DMS 273 treated with DMSO at 0.1 percent for 48 hours (cell line): ENCODE results near the gene RTP3.

Source experiments
- DNase-seq: peaks from one replicate; lab custom pipeline; 2025; lab: John Stamatoyannopoulos, UW

The RTP3 gene

DNA sequence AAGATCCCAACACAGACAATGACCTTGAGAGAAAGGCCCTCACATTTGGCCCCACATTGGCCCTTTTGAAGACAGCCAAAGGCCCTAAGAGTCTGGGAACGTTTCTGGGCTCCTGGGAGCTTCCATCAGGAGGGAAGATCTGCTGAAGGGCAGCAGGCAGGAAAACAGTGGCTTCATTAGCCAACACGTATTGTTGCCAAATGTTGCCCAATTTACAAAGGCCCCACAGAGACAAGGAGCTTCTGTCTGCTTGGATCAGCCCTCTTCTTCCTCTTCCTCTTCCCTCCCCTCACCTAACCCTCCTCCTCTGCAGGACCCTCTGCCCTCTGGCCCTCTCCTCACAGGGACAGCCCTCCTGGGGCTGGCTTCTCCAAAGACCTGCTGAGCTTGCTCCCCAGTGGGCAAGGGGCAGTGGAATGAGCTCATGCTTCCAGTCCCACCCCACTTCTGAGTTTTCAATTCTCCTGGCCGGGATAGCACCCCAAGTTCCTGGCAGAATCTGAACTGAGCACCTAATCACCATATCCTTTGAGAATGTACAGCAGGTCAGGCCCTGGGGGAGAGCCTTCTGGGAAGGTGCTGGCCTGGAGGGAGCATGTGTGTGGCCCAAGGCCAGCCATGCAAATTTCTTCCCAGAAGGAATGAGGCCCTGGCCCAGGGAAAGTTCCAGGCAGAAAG lies 28.0 kb upstream of the RTP3 start:
- DNase-seq: no peak

DNA sequence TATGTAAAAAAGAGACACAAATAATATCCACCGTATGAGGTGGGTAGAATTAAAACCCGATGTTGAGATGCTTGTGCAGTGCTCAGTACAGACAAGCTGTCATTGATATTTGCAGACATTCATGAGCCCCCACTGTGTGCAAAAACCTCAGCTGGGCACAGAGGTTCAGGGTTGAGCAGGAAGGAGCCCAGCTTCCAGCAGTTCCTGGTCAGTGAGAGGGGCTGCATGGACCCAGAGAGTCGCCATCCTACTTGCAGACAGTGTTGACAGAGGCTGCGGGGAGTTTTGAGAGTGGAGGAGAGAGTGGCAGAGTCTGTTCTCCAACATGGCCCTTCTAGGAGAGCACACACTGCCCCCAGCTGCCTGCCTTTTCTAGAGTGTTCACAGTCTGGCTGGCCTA lies 26.9 kb upstream of the RTP3 start:
- no peak for DNase-seq

DNA sequence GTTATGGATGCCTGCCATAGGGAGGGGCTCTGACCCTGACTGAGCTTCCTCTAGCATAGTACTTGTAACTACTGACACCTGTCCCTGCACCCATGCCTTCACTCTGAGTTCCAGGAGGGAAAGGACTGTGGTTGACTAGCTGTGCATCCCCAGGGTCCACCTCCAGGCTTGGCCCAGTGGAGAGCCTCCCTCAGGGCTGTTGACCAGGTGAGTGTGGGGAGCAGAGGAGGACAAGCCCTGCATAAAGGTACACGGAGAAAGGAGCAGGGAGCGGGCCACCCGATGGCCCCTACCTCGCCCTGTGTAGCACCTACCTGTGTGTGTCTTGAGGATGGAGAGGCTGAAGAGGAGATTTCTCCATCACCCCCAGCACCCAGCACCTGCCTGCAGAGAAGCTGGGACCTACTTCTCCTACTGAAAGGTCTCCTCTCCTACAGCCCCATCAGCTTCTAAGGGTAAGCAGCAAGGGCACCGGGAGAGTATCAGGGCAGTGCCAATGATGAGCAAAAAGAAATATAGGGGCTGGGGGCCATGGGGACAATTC lies 26.3 kb upstream of the RTP3 start:
- no peak for DNase-seq

GRCh38 chr3:46472736-46473135 lies 25.0 kb upstream of the RTP3 start:
- no peak for DNase-seq

DNA sequence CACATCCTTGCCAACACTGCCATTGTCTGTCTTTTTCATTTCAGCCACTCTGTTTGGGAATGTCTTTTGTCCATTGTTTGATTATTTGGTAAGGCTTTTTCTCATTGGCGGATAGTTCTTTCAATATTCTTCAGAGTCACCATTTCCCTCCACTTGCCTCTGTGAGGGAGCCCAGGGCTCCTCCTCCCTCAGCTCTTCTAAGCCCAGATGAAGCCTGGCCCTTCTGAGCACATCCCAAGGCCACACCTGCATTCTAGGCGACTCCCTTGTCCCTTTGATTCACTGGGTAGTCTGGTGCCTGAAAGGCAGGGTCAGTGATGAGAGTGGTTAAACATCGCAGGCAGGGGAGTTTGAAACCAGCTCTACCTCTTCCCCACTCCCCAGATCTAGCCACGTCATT lies 20.6 kb upstream of the RTP3 start:
- DNase-seq: no peak

GRCh38 chr3:46477756-46478155 lies 20.0 kb upstream of the RTP3 start:
- no peak for DNase-seq

DNA sequence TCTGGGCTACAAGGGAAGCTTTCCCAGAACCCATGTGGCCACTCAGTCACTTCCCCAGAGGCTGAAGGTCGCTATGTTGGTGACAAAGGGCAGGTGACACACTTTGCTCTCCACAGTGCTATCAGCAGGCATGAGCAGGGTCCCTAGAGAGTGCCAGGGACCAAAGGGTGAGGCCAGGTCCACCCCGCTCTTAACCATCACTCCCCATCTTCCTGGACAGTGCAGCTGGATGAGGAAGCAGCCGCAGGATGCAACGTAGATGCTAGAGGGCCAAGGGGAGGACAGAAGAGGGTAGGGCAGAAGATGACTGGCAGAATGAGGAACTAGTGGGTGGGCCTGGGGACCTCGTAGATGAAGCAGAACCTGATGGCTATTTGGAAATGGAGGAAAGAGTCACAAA lies 19.4 kb upstream of the RTP3 start:
- DNase-seq: no peak

DNA sequence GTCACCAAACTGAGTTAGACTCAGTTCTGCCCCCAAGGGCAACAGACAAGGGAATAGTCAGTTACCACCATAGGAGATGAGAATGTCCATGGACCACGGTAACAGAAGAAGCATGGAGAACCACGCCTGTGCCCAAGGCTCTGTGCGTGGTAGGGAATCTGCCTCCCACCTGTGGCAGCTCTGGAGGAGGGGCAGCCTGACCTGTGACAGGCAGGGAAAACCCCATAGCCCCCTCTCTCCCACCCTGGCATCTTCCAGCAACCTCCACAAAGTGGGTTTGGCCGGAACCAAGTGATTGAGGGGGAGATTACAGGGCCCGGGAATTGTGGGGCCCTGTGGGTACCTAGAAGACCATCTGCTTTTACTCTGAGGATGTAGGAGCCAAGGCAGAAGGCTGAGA lies 18.8 kb upstream of the RTP3 start:
- DNase-seq: no peak

DNA sequence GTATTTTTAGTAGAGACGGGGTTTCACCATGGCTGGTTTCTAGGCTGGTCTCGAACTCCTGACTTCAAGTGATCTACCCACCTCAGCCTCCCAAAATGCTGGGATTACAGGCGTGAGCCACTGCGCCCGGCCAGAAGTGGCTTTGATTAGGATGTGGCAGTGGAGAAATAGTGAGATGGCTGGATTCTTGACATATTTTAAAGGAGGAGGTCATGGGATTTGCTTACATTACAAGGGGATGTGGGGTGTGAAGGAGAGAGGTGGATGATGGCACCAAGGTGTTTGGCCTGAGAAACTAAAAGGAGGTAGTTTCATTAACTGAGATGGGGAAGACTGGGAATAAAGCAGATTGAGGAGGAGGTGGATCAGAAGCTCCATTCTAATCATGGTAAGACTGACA lies 18.1 kb upstream of the RTP3 start:
- DNase-seq: no peak

DNA sequence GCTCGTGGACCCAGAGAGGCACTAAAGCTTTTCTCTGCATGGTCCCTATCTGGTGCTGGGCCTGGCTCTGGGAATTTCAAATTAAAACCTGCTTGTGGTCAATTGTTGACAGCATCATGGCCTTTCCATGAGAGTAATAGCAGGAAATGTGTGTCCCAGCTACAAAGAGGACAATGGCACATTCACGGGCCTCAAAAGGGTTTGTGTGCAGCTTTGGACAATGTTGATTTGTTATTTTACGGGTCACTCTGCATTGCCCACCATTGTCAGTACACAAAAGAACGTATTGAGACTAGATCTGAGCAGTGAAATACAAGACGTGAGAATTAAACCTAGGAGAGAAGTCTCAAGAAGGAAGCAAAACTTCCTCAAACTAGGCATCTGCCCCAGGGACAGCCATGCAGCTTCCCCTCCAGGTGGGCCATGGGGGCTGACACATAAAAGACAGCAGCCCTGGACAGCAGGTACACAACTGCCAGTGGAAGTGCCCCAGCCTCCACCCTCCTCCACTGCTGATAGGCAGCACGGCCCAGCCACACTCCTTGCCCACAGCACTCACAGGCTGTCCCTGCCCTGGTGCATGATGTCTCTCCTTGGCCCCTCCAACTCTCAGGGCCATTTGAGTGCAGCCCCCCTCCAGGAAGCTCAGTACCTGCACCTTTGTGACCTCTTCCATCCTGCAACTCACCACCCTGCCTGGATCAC lies 17.1 kb upstream of the RTP3 start:
- no peak for DNase-seq

DNA sequence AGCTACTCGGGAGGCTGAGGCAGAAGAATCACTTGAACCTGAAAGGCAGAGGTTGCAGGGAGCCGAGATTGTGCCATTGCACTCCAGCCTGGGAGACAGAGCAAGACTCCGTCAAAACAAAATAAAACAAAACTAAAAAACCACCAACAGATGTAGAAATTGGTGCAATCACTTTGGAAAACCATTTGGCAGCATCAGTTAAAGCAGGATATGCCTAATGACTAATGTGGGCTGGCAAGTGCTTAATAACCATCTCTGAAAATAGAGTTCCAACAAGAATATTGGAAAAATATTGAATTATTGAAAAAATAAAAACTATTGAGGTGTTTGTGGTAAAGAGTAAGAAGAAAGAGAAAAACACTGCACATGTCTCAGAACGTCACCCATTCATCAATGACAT lies 16.1 kb upstream of the RTP3 start:
- DNase-seq: no peak

DNA sequence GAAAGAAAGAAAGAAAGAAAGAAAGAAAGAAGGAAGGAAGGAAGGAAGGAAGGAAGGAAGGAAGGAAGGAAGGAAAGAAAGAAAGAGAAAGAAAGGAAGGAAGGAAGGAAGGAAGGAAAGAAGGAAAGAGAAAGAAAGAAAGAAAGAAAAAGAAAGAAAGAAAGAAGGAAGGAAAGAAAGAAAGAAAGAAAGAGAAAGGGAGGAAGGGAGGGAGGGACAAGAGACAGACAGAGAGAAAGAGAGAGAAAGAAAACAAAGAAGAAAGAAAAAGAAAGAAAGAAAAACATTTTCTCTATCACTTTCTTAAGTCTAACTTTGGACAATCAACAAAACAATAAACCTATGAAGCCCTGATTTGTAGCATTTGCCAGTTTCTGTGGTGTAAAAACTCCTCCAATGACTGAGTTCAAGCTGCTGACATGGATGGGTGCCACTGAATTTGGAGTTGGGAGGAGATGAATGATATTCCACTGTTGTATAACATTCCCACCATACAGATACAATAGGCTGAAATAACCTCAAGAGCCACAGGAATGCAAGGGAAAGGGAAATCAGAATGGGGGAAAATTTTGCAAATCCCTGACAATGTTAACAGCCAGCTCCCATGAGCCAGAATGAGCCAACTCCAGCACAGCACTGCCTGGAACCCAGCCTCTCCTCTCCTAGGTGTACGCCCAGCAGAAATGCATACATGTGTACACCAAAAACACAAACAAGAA lies 15.0 kb upstream of the RTP3 start:
- no peak for DNase-seq

GRCh38 chr3:46483825-46484224 lies 14.0 kb upstream of the RTP3 start:
- DNase-seq: no peak

DNA sequence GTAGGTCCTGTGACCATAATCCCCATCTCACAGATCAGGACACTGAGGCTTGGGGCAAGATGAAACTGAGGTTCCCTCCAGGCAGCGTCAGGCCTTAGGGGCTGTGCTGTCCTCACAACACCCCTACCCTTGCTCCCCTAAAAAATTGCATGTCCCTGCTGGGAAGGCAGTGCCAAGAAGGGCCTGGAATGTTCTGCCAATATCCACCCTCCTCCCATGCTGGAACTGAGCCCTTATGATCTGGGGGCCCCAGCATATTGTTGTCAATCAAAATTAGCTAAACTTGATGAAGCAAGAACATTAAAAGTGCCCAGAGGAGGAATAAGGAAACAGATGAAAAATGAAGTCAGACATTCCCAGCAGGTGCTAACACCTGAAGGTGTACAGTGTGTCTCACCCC lies 13.4 kb upstream of the RTP3 start:
- no peak for DNase-seq

- peak; percentile 75 for DNase-seq
Observed at GRCh38 chr3:46484911-46485778, 12.6 kb upstream of the RTP3 start.

DNA sequence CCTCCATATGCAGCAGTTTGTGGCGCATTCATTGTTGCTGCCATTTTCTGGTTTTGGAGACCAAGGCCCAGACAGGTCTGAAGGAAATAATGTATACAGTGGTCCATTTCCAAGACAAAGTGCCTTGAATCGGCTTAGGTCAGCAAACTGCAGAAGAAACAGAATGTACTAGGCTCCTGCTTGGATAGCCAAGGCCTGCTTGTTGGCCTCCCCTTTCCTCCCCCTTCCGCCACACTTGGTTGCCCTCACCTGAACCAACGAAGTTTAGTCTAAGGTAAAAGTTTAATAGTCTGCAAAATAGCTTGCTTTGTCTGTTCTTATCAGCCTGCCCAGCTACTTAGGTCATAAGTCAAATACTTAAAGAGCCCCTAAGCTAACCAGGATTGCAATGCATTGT lies 12.0 kb upstream of the RTP3 start:
- no peak for DNase-seq

DNA sequence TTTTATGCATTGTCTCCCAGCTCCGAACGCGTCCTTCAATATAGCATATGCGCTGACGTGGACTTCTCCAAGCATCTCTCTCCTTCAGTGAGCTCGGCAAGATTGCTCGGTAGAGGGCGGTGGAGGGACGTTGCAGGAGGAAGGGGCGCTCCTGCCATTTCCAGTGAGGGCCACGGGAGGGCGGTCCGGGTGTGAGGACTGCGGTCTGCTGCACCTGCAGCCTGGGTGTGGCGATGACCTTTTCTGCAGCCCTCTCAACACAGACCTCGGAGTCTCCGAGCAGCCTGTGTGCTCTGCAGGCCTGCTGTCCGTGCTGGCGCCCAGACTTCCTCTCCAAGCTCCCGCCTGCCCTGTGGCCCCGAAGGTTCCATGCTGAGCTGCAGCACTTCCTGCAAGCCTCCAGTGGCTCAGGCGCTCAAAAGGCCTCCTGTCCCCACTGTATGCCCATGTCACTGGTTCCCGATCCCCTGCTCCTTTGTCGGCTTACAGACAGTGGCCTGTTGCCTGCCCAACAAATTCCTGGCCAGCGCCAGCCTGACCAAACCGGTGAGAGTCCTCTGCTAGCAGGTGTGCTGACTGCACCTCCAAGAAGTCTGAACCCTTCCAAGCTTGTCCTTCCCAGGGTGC lies 8.9 kb upstream of the RTP3 start:
- DNase-seq: no peak

DNA sequence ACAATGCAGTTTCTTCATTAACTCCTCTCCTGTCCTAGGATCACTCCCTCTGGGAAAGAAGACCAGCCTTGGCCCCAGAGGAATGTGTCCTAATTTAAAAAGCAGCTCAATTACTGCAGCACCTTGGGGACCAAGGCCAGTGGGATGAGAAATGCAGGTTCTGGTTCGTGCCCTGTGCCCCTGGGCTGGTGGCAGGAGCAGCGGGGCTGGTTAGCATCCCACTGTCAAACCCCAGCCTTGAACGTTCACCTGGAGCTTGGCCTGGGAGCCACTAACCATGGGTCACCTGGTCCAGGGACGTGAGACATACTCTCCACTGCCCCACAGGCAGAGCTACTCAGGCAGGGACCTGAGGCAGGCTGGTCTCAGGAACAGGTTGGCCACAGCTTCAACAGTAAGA lies 8.4 kb upstream of the RTP3 start:
- DNase-seq: no peak

GRCh38 chr3:46489875-46490274 lies 7.9 kb upstream of the RTP3 start:
- DNase-seq: no peak

DNA sequence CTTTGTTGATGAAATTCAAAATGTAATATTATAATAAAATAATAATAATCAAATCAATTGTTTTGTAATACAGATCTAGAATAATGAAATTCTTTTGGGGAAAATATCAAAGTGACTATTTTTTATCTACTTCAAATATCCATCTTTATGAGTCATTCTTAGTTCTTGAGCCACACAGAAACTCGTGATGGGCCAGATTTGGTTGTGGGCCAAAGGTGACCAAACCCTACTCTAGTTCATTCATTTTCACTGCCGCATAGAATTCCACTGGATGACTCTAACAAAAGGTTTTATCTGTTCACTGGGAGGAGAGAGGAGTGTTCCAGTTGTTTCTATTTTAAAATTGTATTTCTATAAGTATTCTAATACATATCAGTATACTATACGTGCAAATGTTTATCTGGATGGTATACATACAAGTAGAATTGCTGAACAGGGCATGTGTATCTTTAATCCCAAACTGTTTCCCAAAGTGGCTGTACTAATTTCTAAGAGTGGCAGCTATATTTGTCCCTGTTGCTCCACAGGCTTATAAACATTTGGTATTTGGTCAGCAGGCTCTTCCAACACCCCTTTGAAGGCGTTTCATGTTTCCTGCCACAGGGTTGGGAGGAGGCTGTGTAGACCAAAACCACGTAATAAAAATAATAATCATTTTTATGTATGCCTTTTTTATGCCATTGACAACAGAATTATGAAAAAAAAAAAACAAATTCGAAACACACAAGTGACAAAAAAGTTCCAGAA lies 7.3 kb upstream of the RTP3 start:
- no peak for DNase-seq
